ENCODE measurements around the gene SZRD1. TPM values are rescaled to one million over a fixed set of nuclear protein-coding genes. Genes with fewer than 3 reads are reported as not detected.
"Not testable (repeated sequence)": the region's sequence is repeated elsewhere in the genome, so short reads cannot be mapped to it uniquely, and the experiment has no call there.

The SZRD1 gene
- total RNA-seq, 4 donors from 2014 or later: 24.4 to 126 (median 47.2) TPM

DNA sequence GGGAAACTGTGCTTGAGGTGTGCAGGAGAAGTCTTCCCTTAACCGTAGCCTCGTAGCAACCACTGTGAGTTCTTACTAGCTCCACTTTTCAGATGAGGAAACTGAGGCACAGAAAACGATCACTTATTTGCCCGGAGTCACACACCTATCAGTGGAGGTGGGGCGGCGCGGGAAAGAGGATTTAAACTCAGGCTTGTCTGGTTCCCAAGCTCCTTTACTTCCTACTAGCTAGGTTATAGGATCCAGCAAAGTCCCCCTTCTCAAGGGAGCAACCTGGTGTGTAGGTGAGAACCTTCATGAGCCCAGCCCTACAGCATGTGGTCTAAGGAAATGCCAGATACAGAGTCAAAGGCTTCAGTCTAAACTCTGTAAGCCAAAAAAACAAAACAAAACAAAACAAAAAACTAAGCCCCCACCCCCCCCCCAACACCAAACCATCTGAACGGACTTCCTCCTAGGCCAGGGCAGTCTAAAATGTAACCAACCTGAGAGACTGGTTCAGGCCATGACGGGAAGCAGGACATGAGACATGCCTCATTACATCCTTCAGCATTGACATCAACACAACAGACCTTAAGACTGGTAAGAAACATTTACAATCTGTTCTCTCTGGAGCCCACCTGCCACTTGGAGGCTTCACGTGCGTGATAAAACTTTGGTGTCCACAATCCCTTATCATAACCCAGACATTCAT lies 14.1 kb upstream of the SZRD1 start:
- no peak for TF ChIP-seq POLR2A (IDR thresholded peaks at IDR 0.05)
- TF ChIP-seq, protein P1, sequence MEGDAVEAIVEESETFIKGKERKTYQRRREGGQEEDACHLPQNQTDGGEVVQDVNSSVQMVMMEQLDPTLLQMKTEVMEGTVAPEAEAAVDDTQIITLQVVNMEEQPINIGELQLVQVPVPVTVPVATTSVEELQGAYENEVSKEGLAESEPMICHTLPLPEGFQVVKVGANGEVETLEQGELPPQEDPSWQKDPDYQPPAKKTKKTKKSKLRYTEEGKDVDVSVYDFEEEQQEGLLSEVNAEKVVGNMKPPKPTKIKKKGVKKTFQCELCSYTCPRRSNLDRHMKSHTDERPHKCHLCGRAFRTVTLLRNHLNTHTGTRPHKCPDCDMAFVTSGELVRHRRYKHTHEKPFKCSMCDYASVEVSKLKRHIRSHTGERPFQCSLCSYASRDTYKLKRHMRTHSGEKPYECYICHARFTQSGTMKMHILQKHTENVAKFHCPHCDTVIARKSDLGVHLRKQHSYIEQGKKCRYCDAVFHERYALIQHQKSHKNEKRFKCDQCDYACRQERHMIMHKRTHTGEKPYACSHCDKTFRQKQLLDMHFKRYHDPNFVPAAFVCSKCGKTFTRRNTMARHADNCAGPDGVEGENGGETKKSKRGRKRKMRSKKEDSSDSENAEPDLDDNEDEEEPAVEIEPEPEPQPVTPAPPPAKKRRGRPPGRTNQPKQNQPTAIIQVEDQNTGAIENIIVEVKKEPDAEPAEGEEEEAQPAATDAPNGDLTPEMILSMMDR (IDR thresholded peaks at IDR 0.05): no peak
- no peaks in the 10 kb centered on the region for H3K27me3 ChIP-seq
- peak overlapping the region; percentile 93 for H3K27ac ChIP-seq
- peak overlapping the region; percentile 86 to 95 for H3K4me3 ChIP-seq
- intact Hi-C loops (cut with DNase I; ENCODE audit: low total_unique reads): loop anchor here (10.0 kb wide), 1 partner anchor 108 kb away; no protein-coding TSS in a partner anchor
- H3K9me3 ChIP-seq: no peaks in the 10 kb centered on the region
- no peaks in the 10 kb centered on the region for H3K36me3 ChIP-seq
- peaks cover 0 to 7% of the 10 kb centered on the region in 2 donors for H3K4me1 ChIP-seq
- DNase-seq: no peak

DNA sequence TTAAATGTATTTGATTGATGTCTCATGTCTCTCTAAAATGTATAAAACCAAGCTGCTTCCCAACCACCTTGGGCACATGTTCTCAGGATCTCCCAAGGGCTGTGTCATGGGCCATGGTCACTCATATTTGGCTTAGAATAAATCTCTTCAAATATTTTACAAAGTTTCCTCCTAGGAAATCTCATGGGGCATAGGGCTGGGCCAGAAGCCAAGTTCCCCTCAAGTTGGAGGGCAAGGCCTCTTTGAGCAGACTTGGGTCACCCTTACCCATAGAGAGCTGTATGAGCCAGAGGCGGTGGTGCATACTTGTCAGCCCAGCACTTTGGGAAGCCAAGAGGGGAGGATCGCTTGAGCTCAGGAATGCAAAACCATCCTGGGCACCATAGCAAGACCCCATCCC lies 12.4 kb upstream of the SZRD1 start:
- Histone ChIP-seq H3K4me1 (peaks cover 0 to 5% of the 10 kb centered on the region in 2 donors), H3K27me3 (no peaks in the 10 kb centered on the region), H3K4me3 (no peak overlapping the region), H3K36me3 (no peaks in the 10 kb centered on the region), H3K9me3 (no peaks in the 10 kb centered on the region), H3K27ac (no peak overlapping the region)
- no peak for DNase-seq
- intact Hi-C loops (cut with DNase I; ENCODE audit: low total_unique reads): loop anchor here (10.0 kb wide), 1 partner anchor 110 kb away; no protein-coding TSS in a partner anchor
- no peak for TF ChIP-seq POLR2A (IDR thresholded peaks at IDR 0.05)
- TF ChIP-seq, protein P1 (IDR thresholded peaks at IDR 0.05): no peak

DNA sequence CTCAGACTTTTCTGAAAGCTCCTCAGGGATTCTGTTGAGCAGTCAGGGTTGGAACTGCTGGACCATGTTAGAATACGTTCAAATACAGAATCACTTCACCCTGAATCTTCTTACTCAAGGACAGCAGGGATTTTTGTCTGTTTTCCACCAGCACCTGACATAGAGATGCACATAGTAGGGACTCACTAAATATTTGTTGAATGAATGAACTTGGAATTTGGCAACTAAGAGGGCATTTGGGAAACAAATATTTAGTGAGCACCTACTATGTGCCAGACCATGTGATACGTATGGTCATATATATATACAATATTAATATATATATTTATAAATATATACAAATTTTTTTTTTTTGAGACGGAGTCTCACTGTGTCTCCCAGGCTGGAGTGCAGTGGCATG lies 10.2 kb upstream of the SZRD1 start:
- H3K27ac ChIP-seq: no peak overlapping the region
- H3K4me3 ChIP-seq: no peak overlapping the region
- intact Hi-C loops (cut with DNase I; ENCODE audit: low total_unique reads): loop anchor here (10.0 kb wide), 1 partner anchor 112 kb away; no protein-coding TSS in a partner anchor
- no peaks in the 10 kb centered on the region for H3K27me3 ChIP-seq
- no peaks in the 10 kb centered on the region for H3K36me3 ChIP-seq
- TF ChIP-seq, protein P1 (IDR thresholded peaks at IDR 0.05): no peak
- TF ChIP-seq POLR2A (IDR thresholded peaks at IDR 0.05): no peak
- H3K9me3 ChIP-seq: no peaks in the 10 kb centered on the region
- H3K4me1 ChIP-seq: no peaks in the 10 kb centered on the region
- no peak for DNase-seq

DNA sequence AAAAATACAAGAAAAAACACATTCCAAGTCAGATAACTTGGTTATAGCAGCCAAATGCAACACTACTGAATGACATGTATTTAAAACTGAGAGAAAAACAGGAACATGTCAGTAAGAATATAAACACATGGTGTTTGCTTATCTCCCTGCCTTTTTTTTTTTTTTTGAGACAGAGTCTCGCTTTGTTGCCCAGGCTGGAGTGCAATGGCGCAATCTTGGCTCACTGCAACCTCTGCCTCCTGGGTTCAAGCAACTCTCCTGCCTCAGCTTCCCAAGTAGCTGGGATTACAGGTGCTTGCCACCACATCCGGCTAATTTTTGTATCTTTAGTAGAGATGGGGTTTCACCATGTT lies 1.9 kb upstream of the SZRD1 start:
- H3K4me3 ChIP-seq, H3K27me3 ChIP-seq, H3K9me3 ChIP-seq, H3K36me3 ChIP-seq: not testable (repeated sequence)
- intact Hi-C loops (cut with DNase I; ENCODE audit: low total_unique reads): loop anchor here (10.0 kb wide), 1 partner anchor 160 kb away; no protein-coding TSS in a partner anchor
- DNase-seq: peak; percentile 28 to 48
- peak overlapping the region; percentile 98 to 99 for H3K27ac ChIP-seq
- peaks cover 9 to 24% of the 10 kb centered on the region in 2 donors for H3K4me1 ChIP-seq

DNA sequence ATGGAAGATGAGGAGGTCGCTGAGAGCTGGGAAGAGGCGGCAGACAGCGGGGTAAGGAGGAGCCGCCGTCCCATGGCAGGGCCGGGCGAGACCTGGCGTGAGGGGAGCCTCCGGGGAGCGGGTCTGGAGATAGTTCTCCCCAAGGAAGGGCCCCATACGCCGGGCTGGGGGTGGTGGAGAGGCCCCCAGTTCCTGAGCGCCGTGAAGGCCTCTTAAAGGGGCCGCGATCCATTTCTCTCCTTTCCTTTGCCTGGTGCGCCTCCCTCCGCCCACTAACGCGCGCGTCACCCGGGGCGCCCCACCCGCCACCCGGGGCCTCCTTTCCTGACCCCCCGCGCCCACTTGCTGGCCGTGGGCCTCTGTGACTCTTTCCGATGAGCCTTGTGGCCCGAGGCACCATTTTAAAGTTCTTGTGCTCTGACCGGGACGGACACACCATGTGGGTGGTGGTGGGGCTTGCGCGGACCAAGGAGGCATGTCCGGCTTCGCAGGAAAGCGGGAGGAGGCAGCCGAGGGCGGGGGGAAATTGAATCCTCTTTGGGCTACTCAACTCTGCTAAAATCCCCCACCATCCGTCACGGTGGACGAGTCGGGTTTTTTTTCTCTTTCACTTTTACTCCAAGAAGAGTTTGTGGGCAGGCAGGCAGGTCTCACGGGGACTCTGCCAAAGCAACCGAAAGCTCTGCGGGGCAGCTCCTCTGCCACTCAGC lies 371 bp downstream of the SZRD1 start:
- H3K4me3 ChIP-seq: peak overlapping the region; percentile 61 to 93
- H3K9me3 ChIP-seq: no peaks in the 10 kb centered on the region
- intact Hi-C loops (cut with DNase I; ENCODE audit: low total_unique reads): loop anchor here (10.0 kb wide), 1 partner anchor 163 kb away; no protein-coding TSS in a partner anchor
- H3K27ac ChIP-seq: peak overlapping the region; percentile 98 to 99
- no peaks in the 10 kb centered on the region for H3K27me3 ChIP-seq
- no peaks in the 10 kb centered on the region for H3K36me3 ChIP-seq
- DNase-seq: peak; percentile 84 to 85
- TF ChIP-seq, protein P1 (IDR thresholded peaks at IDR 0.05): peak; percentile 0 to 32 (median 27)
- TF ChIP-seq POLR2A (IDR thresholded peaks at IDR 0.05): peak; percentile 50 to 92
- H3K4me1 ChIP-seq: peaks cover 9 to 28% of the 10 kb centered on the region in 2 donors

Measured in uterus (tissue), 4 donors.